ENCODE results near the gene HLF.

The HLF gene

DNA sequence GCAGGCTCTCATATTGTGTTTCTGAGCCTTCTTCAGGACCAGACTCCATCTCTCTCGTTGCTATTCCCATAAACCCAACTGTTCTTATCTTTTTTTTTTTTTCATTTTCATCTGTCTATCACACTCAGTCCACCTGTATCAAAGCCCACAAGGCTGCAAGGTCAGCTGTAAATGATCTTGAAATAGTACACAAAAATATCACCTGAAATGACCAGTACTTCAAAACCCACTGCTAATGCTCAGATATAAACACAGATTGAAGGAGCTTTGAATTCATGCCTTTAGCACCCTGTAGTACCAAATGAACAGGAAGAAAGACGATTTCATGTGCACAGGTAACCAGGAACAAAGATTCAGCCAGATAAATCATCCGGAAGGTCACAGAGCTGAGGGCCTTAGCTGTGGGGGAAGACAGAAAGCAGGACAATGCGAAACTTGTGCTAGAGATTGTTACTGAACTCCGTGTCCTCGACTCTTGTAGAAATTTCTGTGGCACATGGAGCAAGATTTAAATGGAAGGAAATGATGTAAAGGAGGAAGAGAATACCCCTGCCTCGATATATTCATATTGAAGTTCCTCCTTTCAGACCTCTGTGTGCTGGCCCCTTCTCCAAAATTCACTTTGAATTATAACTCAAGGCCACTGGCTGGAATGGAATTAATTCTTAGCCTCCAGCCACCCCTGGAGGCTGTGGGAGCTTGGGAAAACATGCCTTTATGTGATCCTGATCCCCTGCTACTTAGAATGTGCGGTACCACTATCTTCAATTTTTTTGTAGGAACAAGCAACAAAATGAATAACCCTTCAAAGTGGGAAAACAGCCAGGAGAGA, 4.1 kb downstream of the HLF start:
- Histone ChIP-seq H3K4me3 (ENCODE audit: low read depth, low read length) (no peak overlapping the region), H3K9me3 (ENCODE audit: severe bottlenecking) (no peaks in the 10 kb centered on the region), H3K27me3 (ENCODE audit: insufficient read depth, low read depth, severe bottlenecking) (peaks cover 16% of the 10 kb centered on the region), H3K36me3 (no peaks in the 10 kb centered on the region), H3K27ac (no peak overlapping the region)
- no peak for DNase-seq
- TF ChIP-seq, protein P1, sequence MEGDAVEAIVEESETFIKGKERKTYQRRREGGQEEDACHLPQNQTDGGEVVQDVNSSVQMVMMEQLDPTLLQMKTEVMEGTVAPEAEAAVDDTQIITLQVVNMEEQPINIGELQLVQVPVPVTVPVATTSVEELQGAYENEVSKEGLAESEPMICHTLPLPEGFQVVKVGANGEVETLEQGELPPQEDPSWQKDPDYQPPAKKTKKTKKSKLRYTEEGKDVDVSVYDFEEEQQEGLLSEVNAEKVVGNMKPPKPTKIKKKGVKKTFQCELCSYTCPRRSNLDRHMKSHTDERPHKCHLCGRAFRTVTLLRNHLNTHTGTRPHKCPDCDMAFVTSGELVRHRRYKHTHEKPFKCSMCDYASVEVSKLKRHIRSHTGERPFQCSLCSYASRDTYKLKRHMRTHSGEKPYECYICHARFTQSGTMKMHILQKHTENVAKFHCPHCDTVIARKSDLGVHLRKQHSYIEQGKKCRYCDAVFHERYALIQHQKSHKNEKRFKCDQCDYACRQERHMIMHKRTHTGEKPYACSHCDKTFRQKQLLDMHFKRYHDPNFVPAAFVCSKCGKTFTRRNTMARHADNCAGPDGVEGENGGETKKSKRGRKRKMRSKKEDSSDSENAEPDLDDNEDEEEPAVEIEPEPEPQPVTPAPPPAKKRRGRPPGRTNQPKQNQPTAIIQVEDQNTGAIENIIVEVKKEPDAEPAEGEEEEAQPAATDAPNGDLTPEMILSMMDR (IDR thresholded peaks at IDR 0.05; ENCODE audit: low read depth, low read length) = no peak

- Histone ChIP-seq H3K27ac (no peak overlapping the region), H3K4me3 (ENCODE audit: low read depth, low read length) (no peak overlapping the region), H3K9me3 (ENCODE audit: severe bottlenecking) (no peaks in the 10 kb centered on the region), H3K27me3 (ENCODE audit: insufficient read depth, low read depth, severe bottlenecking) (peaks cover 14% of the 10 kb centered on the region), H3K36me3 (no peaks in the 10 kb centered on the region)
- DNase-seq = no peak
- TF ChIP-seq, protein P1 (IDR thresholded peaks at IDR 0.05; ENCODE audit: low read depth, low read length) = no peak
Observed at GRCh38 chr17:55269894-55270293, 5.1 kb downstream of the HLF start.

DNA sequence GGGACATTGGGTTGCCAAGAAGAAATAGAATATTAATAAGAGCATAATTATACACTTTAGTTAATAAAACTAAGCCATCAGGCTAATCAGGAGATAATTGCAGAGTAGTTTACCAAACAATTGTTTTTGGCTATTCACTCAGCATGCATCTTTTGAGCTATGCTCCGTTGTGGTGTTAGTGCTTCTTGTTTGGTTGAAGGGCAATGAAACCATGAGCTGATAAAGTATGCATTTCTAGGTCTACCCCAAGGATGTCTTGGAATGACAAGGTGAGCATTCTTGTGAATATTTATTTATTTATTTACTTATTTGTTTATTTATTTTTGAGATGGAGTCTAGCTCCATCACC, 6.4 kb downstream of the HLF start:
- no peak overlapping the region for H3K27ac ChIP-seq
- TF ChIP-seq, protein P1 (IDR thresholded peaks at IDR 0.05; ENCODE audit: low read depth, low read length) = no peak
- H3K4me3 ChIP-seq (ENCODE audit: low read depth, low read length) = no peak overlapping the region
- H3K9me3 ChIP-seq (ENCODE audit: severe bottlenecking) = no peaks in the 10 kb centered on the region
- no peaks in the 10 kb centered on the region for H3K36me3 ChIP-seq
- DNase-seq = no peak
- peaks cover 5% of the 10 kb centered on the region for H3K27me3 ChIP-seq (ENCODE audit: insufficient read depth, low read depth, severe bottlenecking)

DNA sequence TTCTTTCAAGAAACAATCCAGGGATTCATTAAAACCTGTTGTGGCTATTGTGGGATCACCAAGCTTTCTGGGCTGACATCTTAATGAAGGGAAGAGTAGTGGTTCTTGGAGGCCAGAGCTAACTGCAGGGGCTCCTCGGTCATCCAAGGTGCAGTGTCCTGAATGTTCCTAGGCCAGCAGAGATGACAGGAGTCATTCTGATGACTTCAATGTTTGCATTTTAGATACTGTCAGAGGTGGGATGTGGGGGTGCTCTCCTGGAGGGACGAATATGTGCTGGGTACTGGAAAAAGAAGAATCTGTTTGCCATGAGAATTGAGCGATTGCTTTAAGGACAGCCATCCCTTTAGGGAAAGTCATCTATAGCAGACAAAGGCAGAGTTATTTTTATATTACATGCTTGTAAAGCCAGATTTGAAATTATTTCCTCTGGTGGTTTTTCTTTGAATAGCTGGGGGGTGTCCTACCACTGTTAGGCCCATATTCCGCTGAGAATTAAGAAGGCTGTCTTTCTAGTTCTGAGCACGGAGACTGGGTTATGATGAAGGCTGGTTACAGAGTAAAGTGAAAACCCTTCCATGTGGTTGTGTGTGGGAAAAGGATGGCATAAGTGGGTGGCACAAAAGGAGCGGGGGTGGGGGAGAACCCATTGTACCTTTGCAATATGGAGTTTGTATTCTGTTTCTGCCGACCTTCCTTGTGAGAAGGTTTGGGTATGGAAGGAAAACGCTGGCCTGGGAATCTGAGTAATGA, 7.4 kb downstream of the HLF start:
- no peak for DNase-seq
- Histone ChIP-seq H3K36me3 (no peaks in the 10 kb centered on the region), H3K9me3 (ENCODE audit: severe bottlenecking) (no peaks in the 10 kb centered on the region), H3K4me3 (ENCODE audit: low read depth, low read length) (no peak overlapping the region), H3K27me3 (ENCODE audit: insufficient read depth, low read depth, severe bottlenecking) (no peaks in the 10 kb centered on the region), H3K27ac (no peak overlapping the region)
- TF ChIP-seq, protein P1 (IDR thresholded peaks at IDR 0.05; ENCODE audit: low read depth, low read length) = no peak

DNA sequence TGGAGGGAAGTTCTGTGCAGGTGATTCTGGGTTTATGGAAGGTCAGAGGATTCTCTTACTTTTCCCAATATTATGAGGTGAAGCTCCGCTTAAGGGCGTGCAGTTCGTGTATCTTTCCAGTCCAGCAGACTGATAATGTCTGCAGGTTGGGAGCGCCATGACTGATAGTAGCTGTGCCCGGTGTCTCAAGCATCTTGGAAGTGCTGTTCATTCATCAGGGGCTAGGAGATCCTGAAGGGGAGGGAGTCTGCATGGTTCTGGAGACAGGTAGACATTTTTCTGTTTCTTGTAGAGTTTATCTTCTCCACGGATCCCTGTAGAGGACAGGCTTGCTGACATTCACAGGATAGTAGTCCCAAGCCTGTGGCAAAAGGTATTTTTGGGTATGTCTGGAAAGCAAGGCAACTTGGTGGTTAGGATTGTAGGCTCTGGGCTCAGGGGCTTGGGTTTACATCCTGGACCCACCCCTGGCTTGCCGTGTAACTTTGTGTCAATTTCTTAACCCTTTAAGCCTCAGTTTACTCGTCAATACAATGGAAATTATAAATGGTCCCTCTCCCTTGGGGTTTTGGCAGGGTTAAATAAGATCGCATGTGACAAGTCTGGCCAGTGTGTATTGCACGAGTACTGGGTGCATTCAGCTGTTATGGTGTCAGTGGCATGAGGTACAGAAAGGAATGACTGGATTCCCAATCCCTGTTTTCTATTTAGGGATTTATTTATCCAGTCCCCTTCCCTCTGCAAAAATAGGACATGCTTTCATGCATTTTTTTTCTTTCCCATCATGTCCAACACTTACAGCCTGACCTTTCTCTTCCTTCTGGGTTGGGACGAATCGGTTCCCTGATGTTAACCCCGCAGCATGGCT, 8.2 kb downstream of the HLF start:
- H3K9me3 ChIP-seq (ENCODE audit: severe bottlenecking) = no peaks in the 10 kb centered on the region
- TF ChIP-seq, protein P1 (IDR thresholded peaks at IDR 0.05; ENCODE audit: low read depth, low read length) = no peak
- H3K4me3 ChIP-seq (ENCODE audit: low read depth, low read length) = no peak overlapping the region
- no peak overlapping the region for H3K27ac ChIP-seq
- no peaks in the 10 kb centered on the region for H3K27me3 ChIP-seq (ENCODE audit: insufficient read depth, low read depth, severe bottlenecking)
- DNase-seq = no peak
- no peaks in the 10 kb centered on the region for H3K36me3 ChIP-seq
